ENCODE results near the gene PCDHA5.
"Not testable (repeated sequence)": the region's sequence is repeated elsewhere in the genome, so short reads cannot be mapped to it uniquely, and the experiment has no call there.

The PCDHA5 gene

GRCh38 chr5:140821375-140822280 is at the start of gene PCDHA5:
TSS of gene PCDHA5 (plus strand) at chr5:140821613.
- DNase-seq = peak; percentile 58

- DNase-seq = no peak
Observed at GRCh38 chr5:140780512-140780911, 40.9 kb upstream of the PCDHA5 start.

DNA sequence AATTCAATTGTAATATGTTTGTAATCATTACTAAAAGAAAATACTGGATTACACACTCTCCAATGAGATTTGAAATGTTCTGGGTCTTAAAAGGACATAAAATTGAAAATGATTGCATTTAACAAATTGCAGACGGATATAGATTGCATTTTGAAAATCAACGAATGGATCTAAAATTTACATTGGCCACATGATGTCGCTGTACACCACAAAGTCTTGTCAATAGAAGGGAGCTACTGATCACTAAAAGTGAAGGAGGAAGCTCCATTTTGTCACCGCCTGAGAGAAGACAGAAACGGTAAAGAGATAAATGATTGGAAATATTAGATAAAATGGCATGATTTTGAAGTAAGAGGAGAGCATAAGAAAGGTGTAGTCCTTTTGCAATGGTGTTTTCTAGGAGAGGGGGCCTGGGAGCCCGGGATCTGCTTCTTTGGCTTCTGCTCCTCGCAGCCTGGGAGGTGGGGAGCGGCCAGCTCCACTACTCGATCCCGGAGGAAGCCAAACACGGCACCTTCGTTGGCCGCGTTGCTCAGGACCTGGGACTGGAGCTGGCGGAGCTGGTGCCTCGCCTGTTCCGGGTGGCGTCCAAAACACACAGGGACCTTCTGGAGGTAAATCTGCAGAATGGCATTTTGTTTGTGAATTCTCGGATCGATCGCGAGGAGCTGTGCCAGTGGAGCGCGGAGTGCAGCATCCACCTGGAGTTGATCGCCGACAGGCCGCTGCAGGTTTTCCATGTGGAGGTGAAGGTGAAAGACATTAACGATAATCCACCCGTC is 35.3 kb upstream of the PCDHA5 start, which contains the start of gene PCDHA1:
Gene PCDHA1, plus strand, starts transcription at position 236 of the 782 bp plus-strand sequence.
- peak; percentile 26 for DNase-seq

DNA sequence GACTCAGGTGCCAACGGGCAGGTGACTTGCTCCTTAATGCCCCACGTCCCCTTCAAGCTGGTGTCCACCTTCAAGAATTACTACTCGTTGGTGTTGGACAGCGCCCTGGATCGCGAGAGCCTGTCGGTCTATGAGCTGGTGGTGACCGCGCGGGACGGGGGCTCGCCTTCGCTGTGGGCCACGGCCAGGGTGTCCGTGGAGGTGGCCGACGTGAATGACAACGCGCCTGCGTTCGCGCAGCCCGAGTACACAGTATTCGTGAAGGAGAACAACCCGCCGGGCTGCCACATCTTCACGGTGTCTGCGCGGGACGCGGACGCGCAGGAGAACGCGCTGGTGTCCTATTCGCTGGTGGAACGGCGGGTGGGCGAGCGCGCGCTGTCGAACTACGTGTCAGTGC is 34.0 kb upstream of the PCDHA5 start:
- DNase-seq = not testable (repeated sequence)

- not testable (repeated sequence) for DNase-seq
Observed at GRCh38 chr5:140787849-140788504, 33.4 kb upstream of the PCDHA5 start.

GRCh38 chr5:140791089-140791488 is 30.3 kb upstream of the PCDHA5 start:
- DNase-seq = peak; percentile 5

DNA sequence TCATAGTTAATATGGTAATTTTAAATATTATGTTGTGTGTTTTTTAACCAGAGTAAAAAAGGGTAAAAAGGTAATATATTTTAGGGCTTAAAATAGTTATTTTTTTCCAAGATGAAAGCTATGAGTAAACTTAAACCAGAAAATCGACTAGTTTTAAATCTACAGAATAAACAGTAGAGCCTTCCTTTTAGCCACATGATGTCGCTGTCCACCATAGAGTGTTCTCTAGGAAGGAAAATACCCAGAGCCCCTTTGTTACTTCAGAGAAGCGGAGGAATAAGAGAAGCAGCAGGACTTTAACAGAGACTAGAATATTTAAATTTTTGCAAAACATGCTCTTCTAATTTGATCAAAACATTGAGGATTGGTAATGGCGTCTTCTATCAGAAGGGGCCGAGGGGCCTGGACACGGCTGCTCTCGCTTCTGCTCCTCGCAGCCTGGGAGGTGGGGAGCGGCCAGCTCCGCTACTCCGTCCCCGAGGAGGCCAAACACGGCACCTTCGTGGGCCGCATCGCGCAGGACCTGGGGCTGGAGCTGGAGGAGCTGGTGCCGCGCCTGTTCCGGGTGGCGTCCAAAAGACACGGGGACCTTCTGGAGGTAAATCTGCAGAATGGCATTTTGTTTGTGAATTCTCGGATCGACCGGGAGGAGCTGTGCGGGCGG is 26.7 kb upstream of the PCDHA5 start, which contains the start of gene PCDHA2:
Gene PCDHA2, plus strand, starts transcription at position 258 of the 664 bp plus-strand sequence.
- DNase-seq = no peak

DNA sequence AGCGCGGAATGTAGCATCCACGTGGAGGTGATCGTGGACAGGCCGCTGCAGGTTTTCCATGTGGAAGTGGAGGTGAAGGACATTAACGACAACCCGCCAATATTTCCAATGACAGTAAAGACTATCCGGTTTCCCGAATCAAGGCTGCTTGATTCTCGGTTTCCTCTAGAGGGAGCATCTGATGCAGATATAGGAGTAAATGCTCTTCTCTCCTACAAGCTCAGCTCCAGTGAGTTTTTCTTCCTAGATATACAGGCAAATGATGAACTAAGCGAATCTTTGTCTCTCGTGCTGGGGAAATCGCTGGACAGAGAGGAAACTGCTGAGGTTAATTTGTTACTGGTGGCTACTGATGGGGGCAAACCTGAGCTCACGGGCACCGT is 26.2 kb upstream of the PCDHA5 start:
- DNase-seq = peak; percentile 13

GRCh38 chr5:140796072-140796717 is 25.2 kb upstream of the PCDHA5 start:
- not testable (repeated sequence) for DNase-seq

GRCh38 chr5:140796718-140797095 is 24.7 kb upstream of the PCDHA5 start:
- no peak for DNase-seq

DNA sequence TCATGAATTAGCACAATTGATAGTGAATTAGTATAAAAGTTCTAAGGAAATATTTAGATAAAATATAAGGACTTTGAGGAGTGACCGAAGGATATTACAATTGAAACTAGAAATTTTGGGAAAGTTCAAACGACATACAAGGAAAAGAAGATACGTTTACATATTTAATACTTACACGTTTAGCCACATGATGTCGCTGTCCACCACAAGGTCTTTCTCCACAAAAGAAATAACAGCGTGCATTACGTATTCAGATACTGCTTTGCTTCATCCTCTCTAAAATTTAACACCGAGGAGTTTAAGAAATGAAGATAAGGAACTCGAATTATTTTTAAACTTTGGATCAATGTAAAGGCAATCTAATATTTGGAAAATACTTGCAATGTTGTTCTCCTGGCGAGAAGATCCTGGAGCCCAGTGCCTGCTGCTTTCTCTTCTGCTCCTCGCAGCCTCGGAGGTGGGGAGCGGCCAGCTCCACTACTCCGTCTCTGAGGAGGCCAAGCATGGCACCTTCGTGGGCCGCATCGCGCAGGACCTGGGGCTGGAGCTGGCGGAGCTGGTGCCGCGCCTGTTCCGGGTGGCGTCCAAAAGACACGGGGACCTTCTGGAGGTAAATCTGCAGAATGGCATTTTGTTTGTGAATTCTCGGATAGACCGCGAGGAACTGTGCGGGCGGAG is 20.5 kb upstream of the PCDHA5 start, which contains the start of gene PCDHA3:
Gene PCDHA3, plus strand, starts transcription at position 242 of the 678 bp plus-strand sequence.
- DNase-seq = peak; percentile 20

DNA sequence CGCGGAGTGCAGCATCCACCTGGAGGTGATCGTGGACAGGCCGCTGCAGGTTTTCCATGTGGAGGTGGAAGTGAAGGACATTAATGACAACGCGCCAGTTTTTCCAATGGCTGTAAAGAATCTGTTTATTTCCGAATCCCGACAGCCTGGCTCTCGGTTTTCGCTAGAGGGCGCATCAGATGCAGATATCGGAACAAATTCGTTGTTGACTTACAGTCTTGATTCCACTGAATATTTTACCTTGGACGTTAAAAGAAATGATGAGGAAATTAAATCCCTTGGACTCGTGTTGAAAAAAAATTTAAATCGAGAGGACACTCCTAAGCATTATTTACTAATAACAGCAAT is 19.9 kb upstream of the PCDHA5 start:
- DNase-seq = no peak

GRCh38 chr5:140802381-140802780 is 19.0 kb upstream of the PCDHA5 start:
- DNase-seq = not testable (repeated sequence)

DNA sequence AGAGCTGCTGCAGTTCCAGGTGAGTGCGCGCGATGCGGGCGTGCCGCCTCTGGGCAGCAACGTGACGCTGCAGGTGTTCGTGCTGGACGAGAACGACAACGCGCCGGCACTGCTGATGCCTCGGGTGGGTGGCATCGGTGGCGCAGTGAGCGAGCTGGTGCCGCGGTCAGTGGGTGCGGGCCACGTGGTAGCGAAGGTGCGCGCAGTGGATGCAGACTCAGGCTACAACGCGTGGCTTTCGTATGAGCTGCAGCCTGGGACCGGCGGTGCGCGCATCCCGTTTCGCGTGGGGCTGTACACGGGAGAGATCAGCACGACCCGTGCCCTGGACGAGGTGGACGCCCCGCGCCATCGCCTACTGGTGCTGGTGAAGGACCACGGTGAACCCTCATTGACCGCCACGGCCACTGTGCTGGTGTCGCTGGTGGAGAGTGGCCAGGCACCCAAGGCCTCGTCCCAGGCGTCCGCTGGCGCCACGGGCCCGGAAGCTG is 18.6 kb upstream of the PCDHA5 start:
- DNase-seq = no peak

DNA sequence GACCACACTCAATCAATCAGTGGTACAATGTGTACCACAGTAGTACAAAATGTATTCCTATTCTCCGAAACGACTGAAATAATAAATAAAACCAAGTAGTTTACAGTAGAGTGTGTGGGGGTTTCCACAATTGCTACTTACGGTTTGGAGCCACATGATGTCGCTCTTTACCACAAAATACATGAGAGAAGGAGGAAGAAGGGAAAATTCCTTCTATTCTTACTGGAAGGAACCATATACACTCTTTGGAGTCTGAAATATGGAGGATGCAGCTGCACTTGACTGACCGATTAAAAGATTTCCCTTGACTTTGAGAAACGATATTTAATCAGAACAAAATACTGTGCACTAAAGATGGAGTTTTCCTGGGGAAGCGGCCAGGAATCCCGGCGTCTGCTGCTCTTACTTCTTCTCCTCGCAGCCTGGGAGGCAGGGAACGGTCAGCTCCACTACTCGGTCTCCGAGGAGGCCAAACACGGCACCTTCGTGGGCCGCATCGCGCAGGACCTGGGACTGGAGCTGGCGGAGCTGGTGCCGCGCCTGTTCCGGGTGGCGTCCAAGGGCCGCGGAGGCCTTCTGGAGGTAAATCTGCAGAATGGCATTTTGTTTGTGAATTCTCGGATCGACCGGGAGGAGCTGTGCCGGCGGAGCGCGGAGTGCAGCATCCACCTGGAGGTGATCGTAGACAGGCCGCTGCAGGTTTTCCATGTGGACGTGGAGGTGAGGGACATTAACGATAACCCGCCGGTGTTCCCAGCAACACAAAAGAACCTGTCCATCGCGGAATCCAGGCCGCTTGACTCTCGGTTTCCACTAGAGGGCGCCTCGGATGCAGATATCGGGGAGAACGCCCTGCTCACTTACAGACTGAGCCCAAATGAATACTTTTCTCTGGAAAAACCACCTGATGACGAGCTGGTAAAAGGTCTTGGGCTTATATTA is 14.3 kb upstream of the PCDHA5 start, which contains the start of gene PCDHA4:
Gene PCDHA4, plus strand, starts transcription at position 235 of the 942 bp plus-strand sequence.
- peak; percentile 44 for DNase-seq

- not testable (repeated sequence) for DNase-seq
Observed at GRCh38 chr5:140808241-140808888, 13.0 kb upstream of the PCDHA5 start.

DNA sequence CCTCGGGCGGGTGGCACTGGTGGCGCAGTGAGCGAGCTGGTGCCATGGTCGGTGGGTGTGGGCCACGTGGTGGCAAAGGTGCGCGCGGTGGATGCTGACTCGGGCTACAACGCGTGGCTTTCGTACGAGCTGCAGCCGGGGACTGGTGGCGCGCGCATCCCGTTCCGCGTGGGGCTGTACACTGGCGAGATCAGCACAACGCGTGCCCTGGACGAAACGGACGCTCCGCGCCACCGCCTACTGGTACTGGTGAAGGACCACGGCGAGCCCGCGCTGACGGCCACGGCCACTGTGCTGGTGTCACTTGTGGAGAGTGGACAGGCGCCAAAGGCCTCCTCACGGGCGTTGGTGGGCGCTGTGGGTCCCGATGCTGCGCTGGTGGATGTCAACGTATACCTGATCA is 12.5 kb upstream of the PCDHA5 start:
- no peak for DNase-seq

- no peak for DNase-seq
Observed at GRCh38 chr5:140822281-140822629, 842 bp downstream of the PCDHA5 start.

DNA sequence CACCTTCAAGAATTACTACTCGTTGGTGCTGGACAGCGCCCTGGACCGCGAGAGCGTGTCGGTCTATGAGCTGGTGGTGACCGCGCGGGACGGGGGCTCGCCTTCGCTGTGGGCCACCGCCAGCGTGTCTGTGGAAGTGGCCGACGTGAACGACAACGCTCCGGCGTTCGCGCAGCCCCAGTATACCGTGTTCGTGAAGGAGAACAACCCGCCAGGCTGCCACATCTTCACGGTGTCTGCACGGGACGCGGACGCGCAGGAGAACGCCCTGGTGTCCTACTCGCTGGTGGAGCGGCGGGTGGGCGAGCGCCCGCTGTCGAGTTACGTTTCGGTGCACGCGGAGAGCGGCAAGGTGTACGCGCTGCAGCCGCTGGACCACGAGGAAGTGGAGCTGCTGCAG is 1.6 kb downstream of the PCDHA5 start:
- DNase-seq = not testable (repeated sequence)

Measured in hematopoietic multipotent progenitor cell treated with erythropoietin and hydrocortisone succinate and interleukin-3 and kit ligand, for 4 days (in vitro differentiated cells).